K562 (cell line): ENCODE data around the gene CZIB. TPM values are rescaled to one million over a fixed set of nuclear protein-coding genes. Genes with fewer than 3 reads are reported as not detected.

Experiments used
- ATAC-seq: fragments of 200-7000 bp; cut with Tn5 transposase; 3 replicates; pipeline ENCODE4 v1.9.1; 2020; ENCODE audit warnings: moderate library complexity
- BruUV-seq: library from RNA; stranded (reverse); fragments of 400-500 nt; replicated peaks from 2 replicates; lab custom pipeline; 2021; lab: Mats Ljungman, UMichigan
- CTCF ChIA-PET: fragments of 300-600 bp; formaldehyde crosslinking; extraction: SDS; loops from one replicate; lab custom pipeline; 2021; ENCODE audit warnings: low intra/inter-chr PET ratio; lab: Yijun Ruan, JAX
- POLR2A ChIA-PET: fragments of 300-600, 350-650 bp; sonication (Branson Sonifier 250); formaldehyde crosslinking; extraction: SDS; loops from one replicate; lab custom pipeline; 2021; ENCODE audit warnings: antibody characterized with exemption, inconsistent platforms; lab: Yijun Ruan, JAX
- DNase-seq, 4 experiments: peaks; one replicate each; pipeline versions ENCODE4 v3.0.0 to v3.0.0-alpha.2; 2011 to 2018; ENCODE audit warnings: low spot score in 3 of 4, mixed read lengths in 3 of 4; ENCODE audit errors: extremely low read depth in 1 of 4
- FAIRE-seq: peaks from 2 replicates; lab custom pipeline; 2011; peaks lifted over from hg19 to GRCh38; lab: Jason Lieb, UNC
- H2AFZ ChIP-seq: 2 replicates; pipeline ENCODE4 v1.6.0; 2011; ENCODE audit warnings: low read depth, low read length, control low read depth, inconsistent platforms
- H3K27ac ChIP-seq: fragments of 200-600 bp; 3 replicates; pipeline ENCODE4 v1.8.0; 2011; ENCODE audit warnings: low read depth, mild to moderate bottlenecking, control low read depth, inconsistent platforms, low read length, moderate library complexity, mixed read lengths; ENCODE audit errors: extremely low read depth
- H3K27me3 ChIP-seq, 2 experiments: fragments of 300-600 bp in 1 of 2; 2 replicates in 1 of 2; 3 replicates in 1 of 2; pipeline versions ENCODE4 v1.6.0 to v1.8.0; 2011; ENCODE audit warnings: inconsistent platforms in 2 of 2, low read length in 2 of 2, mild to moderate bottlenecking in 1 of 2, mixed read lengths in 1 of 2, moderate library complexity in 1 of 2; ENCODE audit not compliant: control insufficient read depth in 2 of 2, insufficient read depth in 2 of 2
- H3K36me3 ChIP-seq: fragments of 300-600 bp; 3 replicates; pipeline ENCODE4 v1.8.0; 2011; ENCODE audit warnings: mild to moderate bottlenecking, low read length, inconsistent platforms; ENCODE audit not compliant: control insufficient read depth, insufficient read depth
- H3K4me1 ChIP-seq, 2 experiments: fragments of 200-600 bp in 1 of 2; replicated peaks in 1 of 2; 2 replicates in 1 of 2; 3 replicates in 1 of 2; pipeline versions ENCODE4 v1.5.1 to v1.8.0; 2011; ENCODE audit warnings: inconsistent platforms in 2 of 2, low read length in 2 of 2, mild to moderate bottlenecking in 1 of 2, mixed read lengths in 1 of 2, moderate library complexity in 1 of 2; ENCODE audit not compliant: control insufficient read depth in 2 of 2, insufficient read depth in 2 of 2
- H3K4me2 ChIP-seq: 2 replicates; pipeline ENCODE4 v1.6.1; 2011; ENCODE audit warnings: low read length, control low read depth, inconsistent platforms, mixed read lengths; ENCODE audit not compliant: insufficient read depth
- H3K4me3 ChIP-seq: fragments of 200-600 bp; sonication (generic), shearing (Covaris generic); 2 replicates; pipeline ENCODE4 v1.5.1; 2016; ENCODE audit warnings: control low read depth, inconsistent platforms
- H3K79me2 ChIP-seq: fragments of 200-600 bp; 3 replicates; pipeline ENCODE4 v1.8.0; 2011; ENCODE audit warnings: low read length, inconsistent platforms; ENCODE audit not compliant: control insufficient read depth, insufficient read depth
- H3K9ac ChIP-seq, 2 experiments: 2 replicates each; pipeline versions ENCODE4 v1.6.0 to v1.6.1; 2011; ENCODE audit warnings: low read depth in 2 of 2, low read length in 2 of 2, control low read depth in 1 of 2, inconsistent platforms in 1 of 2, mild to moderate bottlenecking in 1 of 2, mixed read lengths in 1 of 2; ENCODE audit not compliant: insufficient read depth in 1 of 2
- H3K9me1 ChIP-seq: one replicate; pipeline ENCODE4 v1.6.0; 2011; ENCODE audit warnings: inconsistent platforms, mild to moderate bottlenecking, low read length, moderate library complexity; ENCODE audit not compliant: control insufficient read depth, insufficient read depth
- H3K9me3 ChIP-seq: replicated peaks from 2 replicates; pipeline ENCODE4 v1.5.1; 2011; ENCODE audit warnings: low read depth, low read length, inconsistent platforms; ENCODE audit not compliant: control insufficient read depth, insufficient read depth
- H4K20me1 ChIP-seq: replicated peaks from 2 replicates; pipeline ENCODE4 v1.6.1; 2011; ENCODE audit warnings: low read length, inconsistent platforms, mixed read lengths; ENCODE audit not compliant: control insufficient read depth, insufficient read depth
- BRCA1 ChIP-seq, 2 experiments: fragments of 450-650 bp in 1 of 2; sonication (generic) in 1 of 2; formaldehyde crosslinking in 1 of 2; IDR thresholded peaks; 2 replicates each; pipeline versions ENCODE4 v1.5.0 to v1.6.1; 2017 to 2020; ENCODE audit warnings: mild to moderate bottlenecking in 1 of 2, missing genetic modification reagents in 1 of 2
- C11orf30 ChIP-seq: fragments of 450-650 bp; IDR thresholded peaks from 2 replicates; pipeline ENCODE4 v1.6.1; 2016; ENCODE audit warnings: low read depth, mild to moderate bottlenecking
- CREB5 ChIP-seq: fragments of 250-450 bp; sonication (Bioruptor Pico); IDR thresholded peaks from 2 replicates; pipeline ENCODE4 v1.5.0; 2020; ENCODE audit warnings: mild to moderate bottlenecking
- DNMT1 ChIP-seq: fragments of 450-650 bp; IDR thresholded peaks from 2 replicates; pipeline ENCODE4 v1.6.1; 2016; ENCODE audit warnings: antibody characterized with exemption, mild to moderate bottlenecking
- ELF4 ChIP-seq: fragments of 450-650 bp; formaldehyde crosslinking; IDR thresholded peaks from 2 replicates; pipeline ENCODE4 v1.4.0; 2022; ENCODE audit warnings: missing genetic modification characterization
- ELK1 ChIP-seq: sonication (generic); formaldehyde crosslinking; IDR thresholded peaks from 2 replicates; pipeline ENCODE4 v1.8.1; 2022; ENCODE audit warnings: missing genetic modification reagents
- HOMEZ ChIP-seq: fragments of 250-450 bp; sonication (Bioruptor Pico); IDR thresholded peaks from 2 replicates; pipeline ENCODE4 v1.4.0; 2020; ENCODE audit warnings: mild to moderate bottlenecking, moderate library complexity
- MAFG ChIP-seq: fragments of 450-650 bp; conservative IDR thresholded peaks from 2 replicates; pipeline ENCODE4 v1.6.1; 2016; ENCODE audit warnings: missing genetic modification characterization, missing compliant biosample characterization
- MYC ChIP-seq, 2 experiments: fragments of 250-450 bp in 1 of 2; sonication (Bioruptor Pico) in 1 of 2; IDR thresholded peaks; 2 replicates each; pipeline versions ENCODE4 v1.5.1 to v1.6.1; 2012 to 2021; ENCODE audit warnings: low read depth in 2 of 2, borderline replicate concordance in 1 of 2, improper control_type of control experiment in 1 of 2, low read length in 1 of 2, mild to moderate bottlenecking in 1 of 2, moderate library complexity in 1 of 2
- POLR3A ChIP-seq: IDR thresholded peaks from 2 replicates; pipeline ENCODE4 v1.6.1; 2011; ENCODE audit warnings: borderline replicate concordance, mild to moderate bottlenecking, moderate library complexity; ENCODE audit not compliant: insufficient read length, insufficient read depth; ENCODE audit errors: extremely low read depth
- PREB ChIP-seq: sonication (generic); formaldehyde crosslinking; IDR thresholded peaks from 2 replicates; pipeline ENCODE4 v1.8.1; 2023; ENCODE audit warnings: mild to moderate bottlenecking, missing genetic modification reagents
- PTBP1 ChIP-seq: fragments of 200-400 bp; formaldehyde crosslinking; IDR thresholded peaks from 2 replicates; pipeline ENCODE4 v1.6.1; 2017; ENCODE audit warnings: low read depth, low read length
- TFE3 ChIP-seq: fragments of 450-650 bp; formaldehyde crosslinking; IDR thresholded peaks from 2 replicates; pipeline ENCODE4 v1.4.0; 2020; ENCODE audit warnings: mild to moderate bottlenecking, mixed read lengths
- ZNF316 ChIP-seq: fragments of 450-650 bp; IDR thresholded peaks from 2 replicates; pipeline ENCODE4 v1.6.1; 2016
- WGBS: fragments of 100-300 bp; shearing (Covaris generic); methylation state at CpG from one replicate; pipeline ENCODE4 v1.1.6; 2016; ENCODE audit warnings: low coverage, mixed read lengths; ENCODE audit not compliant: insufficient coverage; ENCODE audit errors: missing lambda C conversion rate; 5-methylcytosine and 5-hydroxymethylcytosine counted together
- in situ Hi-C: fragments of 300-500 bp; cut with MboI; formaldehyde crosslinking; loops from 4 replicates; pipeline ENCODE4 v1.15.0; 2018; ENCODE audit warnings: inconsistent platforms, mixed read lengths
- intact Hi-C: fragments of 100-400 bp; cut with micrococcal nuclease; formaldehyde crosslinking; loops from 2 replicates; pipeline ENCODE4 v1.14.2; 2022
- polyA plus RNA-seq, 8 experiments: library from polyadenylated mRNA; depleted of rRNA in 4 of 8; stranded (reverse) in 5 of 8; unstranded in 3 of 8; fragments of >200 nt; fragmentation: Nextera tagmentation in 2 of 8; fragmentation: Illumina TruSeq in 1 of 8; extraction: Ambion mirVana in 2 of 8; extraction: Trizol in 1 of 8; gene quantifications; 2 replicates each; pipeline versions ENCODE4 v1.2.1 to v1.2.3, GENCODE V29; 2011 to 2014; ENCODE audit warnings: inconsistent platforms in 1 of 8, missing spikeins in 1 of 8
- total RNA-seq, 7 experiments: library from RNA; depleted of rRNA in 6 of 7; stranded (reverse); fragments of >200 nt in 6 of 7; fragmentation: Illumina TruSeq in 2 of 7; extraction: Trizol in 2 of 7; gene quantifications; 2 replicates each; pipeline versions ENCODE4 v1.2.1 to v1.2.3, GENCODE V29; 2011 to 2021; ENCODE audit warnings: low replicate concordance in 1 of 7

The CZIB gene
- total and polyA plus RNA-seq, 9 of the 15 experiments (the other 6 are each of a cell fraction or from before 2014, with no cell fraction given): 52.6 to 111 (median 80.0) TPM

- no peak for TF ChIP-seq PTBP1
- TF ChIP-seq HOMEZ (CRISPR knock-in tag): no peak
- no peak for TF ChIP-seq TFE3
- TF ChIP-seq DNMT1: no peak
- TF ChIP-seq, all 486 proteins: peak for 0
These were observed 43.6 kb upstream of the CZIB start (continued) for GRCh38 chr1:53264048-53264447.

GRCh38 chr1:53262000-53262399 is 41.6 kb upstream of the CZIB start:
- FAIRE-seq (no peak), ATAC-seq (no peak), DNase-seq (no peak)
- H3K27me3 ChIP-seq: no peaks in the 10 kb centered on the region
- POLR2A ChIA-PET: interaction anchor here (0.6 to 1.0 kb wide), 2 partner anchors 12 to 1433 kb away, joined by 3 read pairs; no protein-coding TSS in a partner anchor
- no peaks in the 10 kb centered on the region for H3K79me2 ChIP-seq
- no peak overlapping the region for H3K27ac ChIP-seq
- H3K4me3 ChIP-seq: no peak overlapping the region
- no peak overlapping the region for H2AFZ ChIP-seq
- no peaks in the 10 kb centered on the region for H3K9me1 ChIP-seq
- 97% methylated on average over 3 of the region's 3 CpGs for WGBS
- intact Hi-C loops: no loop called here
- no peaks in the 10 kb centered on the region for H4K20me1 ChIP-seq
- H3K4me1 ChIP-seq: no peaks in the 10 kb centered on the region
- no peak overlapping the region for H3K9ac ChIP-seq
- H3K9me3 ChIP-seq: no peaks in the 10 kb centered on the region
- no peak overlapping the region for H3K4me2 ChIP-seq
- peaks cover 100% of the 10 kb centered on the region for H3K36me3 ChIP-seq
- in situ Hi-C loops: no loop called here
- CTCF ChIA-PET: no interaction called here
- BruUV-seq: no TSS peak
- no peak for TF ChIP-seq ELK1 (CRISPR knock-in tag)
- no peak for TF ChIP-seq PREB (CRISPR knock-in tag)
- no peak for TF ChIP-seq MYC (IDR thresholded peaks at IDR 0.05; ENCODE audit: low read depth, low read length)
- no peak for TF ChIP-seq MYC (CRISPR knock-in tag; IDR thresholded peaks at IDR 0.05; ENCODE audit: borderline replicate concordance, low read depth)
- peak; percentile 47; the same call in 1 of the 2 replicates for TF ChIP-seq C11orf30
- TF ChIP-seq ELF4 (CRISPR knock-in tag): no peak
- peak; percentile 53 for TF ChIP-seq MAFG
- TF ChIP-seq CREB5 (CRISPR knock-in tag): no peak
- TF ChIP-seq POLR3A: no peak
- peak; percentile 51 for TF ChIP-seq ZNF316
- TF ChIP-seq BRCA1 (IDR thresholded peaks at IDR 0.05): no peak
- TF ChIP-seq BRCA1 (CRISPR knock-in tag; IDR thresholded peaks at IDR 0.05): no peak
